HG03025 (cell line): ENCODE data around the gene MLF2.
"Not testable (repeated sequence)": the region's sequence is repeated elsewhere in the genome, so short reads cannot be mapped to it uniquely, and the experiment has no call there.

Experiments
- ATAC-seq: cut with Tn5 transposase; IDR thresholded peaks from one replicate; pipeline ENCODE4 v1.9.1; 2021; ENCODE audit warnings: mild to moderate bottlenecking, moderate library complexity; ENCODE audit not compliant: unreplicated experiment, low FRiP score

The MLF2 gene

DNA sequence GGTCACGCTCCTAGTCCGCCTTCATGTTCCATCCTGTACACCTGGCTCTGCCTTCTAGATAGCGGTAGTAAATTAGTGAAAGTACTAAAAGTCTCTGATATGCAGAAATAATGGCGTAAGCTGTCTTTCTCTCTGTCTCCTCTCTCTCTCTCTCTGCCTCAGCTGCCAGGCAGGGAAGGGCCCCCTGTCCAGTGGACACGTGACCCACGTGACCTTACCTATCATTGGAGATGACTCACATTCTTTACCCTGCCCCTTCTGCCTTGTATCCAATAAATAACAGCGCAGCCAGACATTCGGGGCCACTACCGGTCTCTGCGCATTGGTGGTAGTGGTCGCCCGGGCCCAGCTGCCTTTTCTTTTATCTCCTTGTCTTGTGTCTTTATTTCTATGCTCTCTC, 10.9 kb downstream of the MLF2 start:
- not testable (repeated sequence) for ATAC-seq

DNA sequence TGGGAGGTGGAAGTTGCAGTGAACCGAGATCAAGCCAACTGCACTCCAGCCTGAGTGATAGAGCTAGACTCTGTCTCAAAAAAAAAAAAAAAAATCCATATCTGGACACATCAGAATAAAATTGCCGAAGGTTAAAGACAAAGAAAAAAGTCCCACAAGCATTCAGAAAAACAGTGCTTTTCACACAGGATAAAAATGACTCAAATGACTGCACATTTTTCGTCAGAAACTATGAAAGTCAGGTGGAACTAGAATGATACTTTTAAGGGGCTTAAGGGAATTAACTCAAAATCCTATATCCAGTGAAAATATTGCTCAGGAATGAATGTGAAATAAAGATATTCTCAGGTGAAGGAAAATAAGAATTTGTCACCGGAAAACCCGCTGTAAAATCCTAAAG, 16.2 kb downstream of the MLF2 start:
- no peak for ATAC-seq

DNA sequence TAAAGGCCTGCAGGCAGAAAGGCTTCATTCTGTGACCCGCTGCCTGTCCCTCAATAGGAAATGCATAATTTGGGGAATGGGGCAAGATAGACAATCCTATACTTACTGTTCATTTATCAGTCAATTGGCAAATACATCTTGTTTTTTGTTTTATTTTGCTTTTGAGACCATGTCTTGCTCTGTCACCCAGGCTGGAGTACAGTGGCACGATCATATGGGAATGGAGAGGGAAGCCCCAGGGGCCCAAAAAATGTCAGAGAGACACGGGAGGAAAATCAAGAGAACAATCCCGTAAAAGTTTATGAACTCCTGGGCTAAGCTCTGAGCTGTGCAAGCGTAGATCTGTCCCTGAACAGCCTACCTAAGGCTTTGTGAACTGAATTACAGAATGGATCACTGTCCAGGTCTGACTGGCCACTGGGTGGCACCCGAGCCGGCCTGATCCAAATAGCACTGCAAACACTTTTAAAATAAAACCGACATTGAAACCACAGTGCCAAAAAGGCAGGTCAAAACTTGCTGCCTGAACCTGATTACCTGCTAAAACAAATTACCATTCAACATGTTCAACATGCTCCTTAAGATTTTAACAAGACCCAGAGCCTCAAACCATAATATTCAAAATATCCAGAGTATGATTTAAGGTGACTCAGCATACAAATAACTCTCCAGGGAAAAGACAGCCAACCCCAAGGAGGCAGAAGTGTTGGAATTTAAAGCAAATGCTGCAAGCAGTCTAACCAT, 17.3 kb downstream of the MLF2 start:
- no peak for ATAC-seq

GRCh38 chr12:6734506-6735387, 18.2 kb downstream of the MLF2 start:
- no peak for ATAC-seq

GRCh38 chr12:6730169-6730568, 22.8 kb downstream of the MLF2 start:
- ATAC-seq: no peak

DNA sequence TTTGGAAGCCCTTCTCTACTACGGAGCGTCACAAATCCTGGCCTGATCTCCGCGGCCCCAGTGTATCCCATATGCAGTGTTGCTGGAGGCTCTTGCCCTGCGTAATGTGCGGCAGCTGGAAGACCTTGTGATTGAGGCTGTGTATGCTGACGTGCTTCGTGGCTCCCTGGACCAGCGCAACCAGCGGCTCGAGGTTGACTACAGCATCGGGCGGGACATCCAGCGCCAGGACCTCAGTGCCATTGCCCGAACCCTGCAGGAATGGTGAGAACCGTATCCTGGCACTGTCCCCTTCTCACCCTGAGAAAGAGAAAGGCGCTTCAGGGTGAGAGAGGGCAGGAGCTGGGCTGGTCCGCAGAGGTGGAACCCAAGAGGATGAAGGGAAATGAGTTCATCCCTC, 23.8 kb downstream of the MLF2 start:
- no peak for ATAC-seq

DNA sequence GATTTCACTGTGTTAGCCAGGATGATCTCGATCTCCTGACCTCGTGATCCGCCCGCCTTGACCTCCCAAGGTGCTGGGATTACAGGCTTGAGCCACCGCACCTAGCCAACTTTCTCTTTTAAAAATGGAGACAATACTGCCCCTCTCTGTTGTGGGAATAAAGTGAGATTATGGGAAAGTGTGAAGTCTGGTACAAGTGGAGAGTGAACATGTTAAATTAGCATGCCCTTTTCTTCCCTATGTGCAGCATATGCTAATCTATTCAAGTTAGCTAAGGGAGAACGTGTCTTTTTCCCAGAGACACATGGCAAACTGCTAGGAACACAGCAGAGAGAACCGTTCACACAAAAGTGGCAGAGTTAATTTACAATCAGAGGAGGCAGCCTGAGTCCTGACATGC, 27.6 kb downstream of the MLF2 start:
- no peak for ATAC-seq

DNA sequence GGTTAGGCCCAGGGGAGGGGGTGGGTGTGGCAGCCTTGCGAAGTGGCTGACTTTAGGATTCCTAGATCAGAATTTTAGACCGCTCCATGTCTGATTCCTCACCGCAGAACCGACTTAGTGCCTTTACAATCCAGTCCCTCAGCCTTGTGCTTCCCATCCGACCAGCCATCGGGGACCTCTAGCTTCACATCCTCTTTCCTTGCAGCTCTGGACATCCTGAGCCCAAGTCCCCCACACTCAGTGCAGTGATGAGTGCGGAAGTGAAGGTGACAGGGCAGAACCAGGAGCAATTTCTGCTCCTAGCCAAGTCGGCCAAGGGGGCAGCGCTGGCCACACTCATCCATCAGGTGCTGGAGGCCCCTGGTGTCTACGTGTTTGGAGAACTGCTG, 28.5 kb downstream of the MLF2 start:
- ATAC-seq: no peak

DNA sequence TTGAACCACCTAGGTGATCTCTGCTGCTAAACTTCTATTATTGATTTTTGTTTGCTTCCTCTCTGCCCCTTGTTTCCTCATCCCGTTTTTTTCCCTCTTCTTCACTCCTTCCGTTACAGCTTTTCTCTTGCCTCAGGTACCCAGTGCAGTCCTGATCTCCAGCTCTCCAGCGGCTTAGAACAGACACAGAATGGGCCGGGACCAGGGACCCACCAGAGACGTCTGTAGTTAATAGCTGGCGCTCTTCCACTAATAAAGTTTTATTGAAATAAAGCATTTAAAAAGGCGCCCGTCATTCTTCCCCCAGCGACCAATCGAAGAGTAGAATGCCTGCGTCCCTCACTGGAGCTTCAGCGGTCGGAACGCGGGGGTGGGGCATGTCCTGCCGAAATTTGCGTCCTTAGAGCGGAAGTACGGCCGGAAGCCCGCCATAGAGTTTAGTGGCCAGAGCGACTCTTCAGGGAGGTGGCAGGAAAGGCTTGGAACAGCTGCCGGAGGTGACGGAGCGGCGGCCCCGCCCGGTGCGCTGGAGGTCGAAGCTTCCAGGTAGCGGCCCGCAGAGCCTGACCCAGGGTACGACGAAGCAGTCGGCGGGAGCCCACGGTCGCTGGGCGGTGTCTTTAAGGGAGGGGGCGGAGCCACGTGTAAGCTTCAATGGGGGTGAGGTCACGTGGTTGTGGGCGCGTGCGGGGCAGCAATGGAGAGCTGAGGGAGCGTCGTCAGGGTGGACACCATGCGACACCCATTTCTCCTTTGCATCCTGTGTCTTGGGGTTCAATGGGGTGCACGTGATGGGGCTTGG, 29.1 kb downstream of the MLF2 start, which contains the start of gene COPS7A:
Gene COPS7A (plus strand): TSS at position 440 of the 802 bp plus-strand sequence. CDS start 611 bp downstream, outside the sequence.
- peak; percentile 93 for ATAC-seq

GRCh38 chr12:6722863-6723262, 30.1 kb downstream of the MLF2 start:
- ATAC-seq: no peak

GRCh38 chr12:6716874-6717437, 36.0 kb downstream of the MLF2 start:
- ATAC-seq: no peak

- not testable (repeated sequence) for ATAC-seq
These were observed 36.7 kb downstream of the MLF2 start for GRCh38 chr12:6716031-6716873.

DNA sequence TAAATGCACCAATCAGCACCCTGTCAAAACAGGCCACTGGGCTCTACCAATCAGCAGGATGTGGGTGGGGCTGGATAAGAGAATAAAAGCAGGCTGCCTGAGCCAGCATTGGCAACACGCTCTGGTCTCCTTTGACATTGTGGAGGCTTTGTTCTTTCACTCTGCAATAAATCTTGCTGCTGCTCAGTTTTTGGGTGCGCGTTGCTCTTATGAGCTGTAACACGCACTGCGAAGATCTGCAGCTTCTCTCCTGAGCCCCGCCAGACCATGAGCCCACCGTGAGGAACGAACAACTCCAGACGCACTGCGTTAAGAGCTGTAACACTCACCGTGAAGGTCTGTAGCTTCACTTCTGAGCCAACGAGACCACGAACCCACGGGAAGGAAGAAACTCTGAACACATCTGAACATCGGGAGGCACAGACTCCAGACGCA, 44.0 kb downstream of the MLF2 start:
- ATAC-seq: no peak

- ATAC-seq: not testable (repeated sequence)
These were observed 44.6 kb downstream of the MLF2 start for GRCh38 chr12:6708351-6708750.

GRCh38 chr12:6703631-6704030, 49.3 kb downstream of the MLF2 start:
- ATAC-seq: no peak

DNA sequence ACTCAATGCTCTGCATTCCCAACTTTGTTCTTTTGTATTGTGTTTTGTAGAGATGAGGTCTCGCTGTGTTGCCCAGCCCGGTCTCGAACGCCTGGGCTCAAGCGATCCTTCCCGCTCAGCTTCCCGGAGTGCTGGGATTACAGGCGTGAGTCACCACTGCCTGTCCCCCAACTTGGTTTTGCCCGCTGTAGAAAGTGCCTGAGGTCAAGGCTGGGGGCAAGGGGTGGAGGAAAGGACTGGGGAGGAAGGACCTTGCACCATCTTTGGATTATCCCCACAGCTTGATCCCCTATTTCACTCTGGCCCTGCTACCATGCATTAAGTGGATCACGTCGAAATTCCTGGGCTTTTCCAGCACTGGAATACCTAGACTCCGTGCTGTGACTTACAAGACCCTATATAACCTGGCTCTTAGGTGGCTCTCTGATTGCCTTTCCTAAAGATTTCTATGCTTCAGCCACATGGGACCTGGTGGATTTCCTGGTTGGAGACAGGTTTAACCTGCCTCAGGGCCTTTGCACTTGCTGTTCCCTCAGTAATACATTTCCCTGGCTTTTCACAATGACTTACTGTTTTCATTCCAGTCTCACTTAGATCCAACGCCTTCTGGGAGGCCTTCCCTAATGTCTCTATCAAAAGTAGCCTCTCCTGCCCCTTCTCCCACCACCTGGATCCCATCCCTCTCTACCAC, 51.7 kb downstream of the MLF2 start:
- ATAC-seq: no peak

DNA sequence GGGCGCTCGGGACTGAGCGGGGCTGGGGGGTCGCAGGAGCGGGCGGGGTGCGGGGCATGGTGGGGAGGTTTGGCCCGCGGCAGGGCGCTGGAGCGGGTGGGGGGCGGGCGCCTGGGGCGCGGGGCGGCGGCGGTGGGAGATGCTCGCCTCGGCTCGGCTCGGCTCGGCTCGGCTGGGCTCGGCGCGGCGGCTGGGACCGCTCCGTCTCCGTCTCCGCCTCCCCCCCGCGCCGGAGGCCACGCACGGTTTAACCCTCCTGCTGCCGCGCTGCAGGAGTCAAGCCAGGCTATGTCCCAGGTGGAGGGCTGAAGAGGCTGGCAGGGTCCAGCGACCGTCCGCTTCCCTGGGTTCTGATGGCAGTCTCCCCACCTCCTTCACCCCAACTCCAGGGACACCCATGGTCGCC, 52.3 kb downstream of the MLF2 start, which contains the start of gene PIANP:
Gene PIANP (minus strand): TSS at position 170 of the 406 bp plus-strand sequence. CDS start 2,754 bp downstream, outside the sequence.
- ATAC-seq: no peak

GRCh38 chr12:6699989-6700645, 52.8 kb downstream of the MLF2 start:
- ATAC-seq: no peak
